Fibroblast of mammary gland (primary cell): Measurements from ENCODE around the gene AOX1.
A peak's percentile ranks its signal among the peaks of the same experiment; 100 is the strongest.
"Not testable (repeated sequence)": the region's sequence is repeated elsewhere in the genome, so short reads cannot be mapped to it uniquely, and the experiment has no call there.

Experiments
- DNase-seq: peaks from one replicate; pipeline ENCODE4 v3.0.0-alpha.2; 2010; ENCODE audit warnings: low read depth
- H3K4me3 ChIP-seq: 2 replicates; pipeline ENCODE4 v1.5.1; 2011; ENCODE audit warnings: low read depth, mild to moderate bottlenecking, low read length, moderate library complexity; ENCODE audit not compliant: control insufficient read depth
- CTCF ChIP-seq: conservative IDR thresholded peaks from 2 replicates; pipeline ENCODE4 v1.5.1; 2011; ENCODE audit warnings: low read depth, low read length, inconsistent platforms; ENCODE audit not compliant: control insufficient read depth, insufficient read depth

AOX1 gene

DNA sequence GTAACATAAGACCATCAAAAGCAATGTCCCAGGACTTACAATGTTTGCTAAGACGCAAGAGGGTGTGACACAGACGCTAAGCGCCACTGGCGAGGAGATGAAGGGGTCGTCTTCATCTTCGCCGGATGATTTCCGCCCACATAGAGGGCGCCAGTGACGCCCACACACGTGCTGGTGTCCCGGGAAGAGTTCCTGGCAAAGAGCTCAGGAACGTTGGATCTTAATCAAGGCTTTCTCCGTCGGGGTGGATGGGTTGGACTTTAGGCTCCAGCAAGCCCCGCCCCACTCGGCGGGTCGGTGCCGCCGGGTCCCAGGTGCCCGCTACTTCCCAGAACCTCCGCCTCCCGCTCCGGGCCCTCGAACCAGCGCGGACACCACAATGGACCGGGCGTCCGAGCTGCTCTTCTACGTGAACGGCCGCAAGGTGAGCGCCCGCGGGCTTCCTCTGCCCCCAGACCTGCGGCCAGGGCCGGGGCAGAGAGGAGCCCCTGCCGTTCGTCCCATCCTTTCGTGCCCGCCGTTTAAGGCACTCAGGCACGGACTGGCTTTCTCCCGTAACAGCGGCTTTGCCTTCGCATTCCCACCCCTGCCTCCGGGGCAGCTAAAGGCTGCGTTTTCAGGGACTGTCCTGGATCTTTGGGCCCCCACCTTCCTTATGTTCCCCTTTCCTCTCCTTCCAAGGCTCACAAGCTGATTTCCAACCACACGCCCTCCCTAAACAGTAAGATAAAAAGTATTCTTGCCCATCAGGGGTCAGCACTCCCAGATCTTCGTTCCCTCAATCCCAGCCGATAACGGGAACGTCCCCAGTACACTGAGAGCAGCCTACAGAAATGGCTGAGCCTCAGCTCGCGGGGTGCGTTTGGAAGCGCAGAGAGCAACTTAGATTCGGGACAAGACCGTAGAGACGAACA lies at the start of gene AOX1:
AOX1 (plus strand) TSS at position 285 of the 914 bp plus-strand sequence; CDS start at position 380, 95 bp downstream.
- peak; percentile 1 for TF ChIP-seq CTCF
- peak; percentile 78 for DNase-seq
- H3K4me3 ChIP-seq, result peak within 1 kb of the TSS; percentile 69

DNA sequence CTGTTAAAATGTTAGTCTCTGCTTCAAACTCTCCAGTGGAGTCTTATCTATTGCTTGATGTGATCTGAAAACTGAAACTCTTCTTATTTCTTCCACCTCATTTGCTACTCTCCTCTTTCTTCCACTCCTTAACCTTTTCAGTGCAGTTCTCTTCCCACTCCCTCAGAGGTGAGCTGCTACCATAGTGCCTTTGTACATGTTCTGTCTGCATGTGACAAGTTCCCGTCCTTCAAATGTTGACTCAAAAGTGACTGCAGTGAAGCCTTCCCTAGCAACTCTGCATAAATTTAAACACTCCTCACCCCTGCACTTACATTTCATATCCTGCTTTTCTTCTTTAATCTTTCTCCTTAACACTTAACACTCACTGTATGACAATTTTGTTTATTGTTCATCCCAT lies 47.7 kb upstream of the AOX1 start:
- TF ChIP-seq CTCF, result no peak
- no peak for DNase-seq
- H3K4me3 ChIP-seq, result no peak overlapping the region

- no peak overlapping the region for H3K4me3 ChIP-seq
- no peak for DNase-seq
- TF ChIP-seq CTCF, result no peak
Observed at GRCh38 chr2:200540793-200541192, 45.0 kb upstream of the AOX1 start.

DNA sequence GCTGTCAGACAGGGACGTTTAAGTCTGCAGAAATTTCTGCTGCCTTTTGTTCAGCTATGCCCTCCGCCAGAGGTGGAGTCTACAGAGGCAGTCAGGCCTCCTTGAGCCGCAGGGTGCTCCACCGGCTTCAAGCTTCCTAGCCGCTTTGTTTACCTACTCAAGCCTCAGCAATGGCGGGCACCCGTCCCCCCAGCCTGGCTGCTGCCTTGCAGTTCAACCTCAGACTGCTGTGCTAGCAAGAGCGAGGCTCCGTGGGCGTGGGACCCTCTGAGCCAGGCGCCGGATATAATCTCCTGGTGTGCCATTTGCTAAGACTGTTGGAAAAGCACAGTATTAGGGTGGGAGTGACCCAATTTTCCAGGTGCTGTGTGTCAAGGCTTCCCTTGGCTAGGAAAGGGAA lies 19.2 kb upstream of the AOX1 start:
- H3K4me3 ChIP-seq, DNase-seq: not testable (repeated sequence)

DNA sequence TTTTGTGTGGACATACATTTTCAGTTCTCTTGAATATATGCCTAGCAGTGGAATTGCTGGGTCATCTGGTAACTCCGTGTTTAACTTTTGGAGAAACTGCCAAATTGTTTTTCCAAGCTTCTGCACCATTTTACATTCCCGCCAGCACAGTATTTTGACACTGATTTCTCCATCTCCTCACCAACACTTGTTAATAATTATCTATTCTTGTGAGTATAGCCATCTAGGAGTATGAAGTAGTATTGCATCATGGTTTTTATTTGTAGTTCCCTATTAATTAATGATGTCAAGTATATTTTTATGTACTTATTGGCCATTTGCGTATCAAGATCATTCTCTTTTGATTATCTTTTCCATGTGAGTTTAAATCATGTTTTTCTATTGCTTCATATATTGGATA lies 17.9 kb upstream of the AOX1 start:
- no peak for DNase-seq
- TF ChIP-seq CTCF, result no peak
- no peak overlapping the region for H3K4me3 ChIP-seq

DNA sequence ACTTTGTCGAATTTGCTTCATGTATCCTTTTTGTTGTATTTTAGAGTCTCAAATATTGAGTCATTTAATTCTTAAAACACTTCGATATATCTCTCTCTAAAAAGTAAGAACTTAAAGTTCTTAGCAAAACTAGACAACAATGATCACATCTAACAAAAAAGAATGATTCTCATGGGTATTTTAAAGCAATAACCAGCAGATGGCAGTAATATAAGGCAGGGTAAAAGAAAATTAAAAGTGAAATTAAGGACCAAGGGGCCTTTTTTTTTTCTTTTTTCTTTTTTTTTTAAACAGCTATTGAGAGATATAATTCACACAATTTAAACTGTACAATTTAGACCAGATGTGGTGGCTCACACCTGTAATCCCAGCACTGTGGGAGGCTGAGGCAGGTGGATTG lies 9.9 kb upstream of the AOX1 start:
- TF ChIP-seq CTCF, result peak; percentile 51
- peak; percentile 40 for DNase-seq

GRCh38 chr2:200577027-200577426 lies 8.8 kb upstream of the AOX1 start:
- H3K4me3 ChIP-seq, result no peak overlapping the region
- TF ChIP-seq CTCF, result peak; percentile 5
- no peak for DNase-seq

More for the DNA sequence above, 9.9 kb upstream of the AOX1 start:
- H3K4me3 ChIP-seq, result no peak overlapping the region
